Retinal pigment epithelial cell (primary cell): ENCODE results near the gene ARHGAP28.

Experiments
- DNase-seq: peaks from one replicate; pipeline ENCODE4 v3.0.0-alpha.2; 2010; ENCODE audit warnings: low read depth
- H3K4me3 ChIP-seq: 2 replicates; pipeline ENCODE4 v1.5.1; 2011; ENCODE audit warnings: mild to moderate bottlenecking, low read length, control low read depth, moderate library complexity
- TF ChIP-seq, protein P1 (sequence below): conservative IDR thresholded peaks from 2 replicates; pipeline ENCODE4 v1.5.1; 2011; ENCODE audit warnings: low read depth, low read length, control low read depth, inconsistent platforms

The ARHGAP28 gene

GRCh38 chr18:6879508-6880195 lies 150.1 kb downstream of the ARHGAP28 start:
- no peak overlapping the region for H3K4me3 ChIP-seq
- TF ChIP-seq, protein P1, sequence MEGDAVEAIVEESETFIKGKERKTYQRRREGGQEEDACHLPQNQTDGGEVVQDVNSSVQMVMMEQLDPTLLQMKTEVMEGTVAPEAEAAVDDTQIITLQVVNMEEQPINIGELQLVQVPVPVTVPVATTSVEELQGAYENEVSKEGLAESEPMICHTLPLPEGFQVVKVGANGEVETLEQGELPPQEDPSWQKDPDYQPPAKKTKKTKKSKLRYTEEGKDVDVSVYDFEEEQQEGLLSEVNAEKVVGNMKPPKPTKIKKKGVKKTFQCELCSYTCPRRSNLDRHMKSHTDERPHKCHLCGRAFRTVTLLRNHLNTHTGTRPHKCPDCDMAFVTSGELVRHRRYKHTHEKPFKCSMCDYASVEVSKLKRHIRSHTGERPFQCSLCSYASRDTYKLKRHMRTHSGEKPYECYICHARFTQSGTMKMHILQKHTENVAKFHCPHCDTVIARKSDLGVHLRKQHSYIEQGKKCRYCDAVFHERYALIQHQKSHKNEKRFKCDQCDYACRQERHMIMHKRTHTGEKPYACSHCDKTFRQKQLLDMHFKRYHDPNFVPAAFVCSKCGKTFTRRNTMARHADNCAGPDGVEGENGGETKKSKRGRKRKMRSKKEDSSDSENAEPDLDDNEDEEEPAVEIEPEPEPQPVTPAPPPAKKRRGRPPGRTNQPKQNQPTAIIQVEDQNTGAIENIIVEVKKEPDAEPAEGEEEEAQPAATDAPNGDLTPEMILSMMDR = no peak
- DNase-seq = no peak

GRCh38 chr18:6881034-6881820 lies 151.7 kb downstream of the ARHGAP28 start:
- no peak overlapping the region for H3K4me3 ChIP-seq
- TF ChIP-seq, protein P1 = no peak
- DNase-seq = no peak

- H3K4me3 ChIP-seq = no peak overlapping the region
- TF ChIP-seq, protein P1 = no peak
- no peak for DNase-seq
Observed at GRCh38 chr18:6882401-6882800, 152.9 kb downstream of the ARHGAP28 start.

DNA sequence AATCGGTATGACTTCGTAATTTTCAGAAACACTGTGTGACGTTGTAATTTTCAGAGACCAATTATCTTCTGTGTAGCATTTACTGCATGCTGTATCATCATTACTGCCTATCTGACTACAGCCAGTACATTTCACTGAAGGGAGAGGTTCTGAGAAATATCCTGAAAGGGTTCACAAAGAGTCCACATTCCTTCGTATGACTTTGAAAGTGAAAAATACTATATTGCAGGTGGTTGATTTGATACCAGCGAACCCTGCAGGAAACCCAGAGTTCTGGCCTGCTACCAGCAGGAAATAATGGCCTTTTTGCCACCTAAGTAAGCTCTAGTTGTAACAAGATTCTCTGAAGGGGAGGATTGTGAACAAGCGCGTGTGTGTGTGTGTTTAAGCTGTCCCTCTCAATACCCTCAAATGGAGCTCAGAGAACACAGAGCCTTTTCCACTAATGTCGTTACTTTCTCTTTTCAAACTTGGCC lies 155.5 kb downstream of the ARHGAP28 start:
- no peak for DNase-seq
- no peak overlapping the region for H3K4me3 ChIP-seq
- TF ChIP-seq, protein P1 = no peak

DNA sequence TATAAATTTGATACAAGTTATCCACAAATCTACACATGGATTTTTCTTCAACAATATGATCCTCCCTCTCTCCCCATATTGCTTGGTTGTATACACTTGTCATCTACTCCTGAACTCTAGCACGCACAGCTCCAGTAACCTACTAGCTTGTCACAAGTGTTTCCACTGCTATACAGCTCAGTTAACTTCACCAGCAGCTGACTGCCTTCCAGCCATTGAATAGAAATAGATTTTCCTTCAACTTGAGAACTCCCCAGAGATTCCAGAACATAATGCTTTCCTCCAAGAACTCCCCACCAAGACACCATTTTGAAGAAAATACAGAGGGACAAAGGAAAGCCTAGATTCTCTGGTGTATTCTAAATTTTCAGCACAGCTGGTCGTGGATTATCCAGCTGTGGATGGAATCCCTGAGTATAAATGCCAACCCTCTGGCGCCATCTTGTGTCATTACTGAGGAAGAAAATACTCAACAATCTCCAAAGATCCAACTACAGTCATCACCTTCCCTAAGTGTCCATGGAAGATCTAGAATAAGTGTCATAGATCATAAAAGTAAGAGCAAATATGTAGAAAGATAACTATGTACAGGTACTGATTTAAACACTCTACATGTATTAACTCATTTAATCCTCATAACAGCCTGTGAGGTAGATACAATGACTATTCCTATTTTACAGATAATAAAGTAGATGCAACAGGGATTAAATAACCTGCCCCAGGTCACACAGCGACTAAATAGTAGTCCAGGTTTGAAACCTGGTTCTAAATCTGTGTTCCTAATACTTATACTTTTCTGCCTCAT lies 156.7 kb downstream of the ARHGAP28 start:
- no peak for DNase-seq
- TF ChIP-seq, protein P1 = peak; percentile 74
- no peak overlapping the region for H3K4me3 ChIP-seq

DNA sequence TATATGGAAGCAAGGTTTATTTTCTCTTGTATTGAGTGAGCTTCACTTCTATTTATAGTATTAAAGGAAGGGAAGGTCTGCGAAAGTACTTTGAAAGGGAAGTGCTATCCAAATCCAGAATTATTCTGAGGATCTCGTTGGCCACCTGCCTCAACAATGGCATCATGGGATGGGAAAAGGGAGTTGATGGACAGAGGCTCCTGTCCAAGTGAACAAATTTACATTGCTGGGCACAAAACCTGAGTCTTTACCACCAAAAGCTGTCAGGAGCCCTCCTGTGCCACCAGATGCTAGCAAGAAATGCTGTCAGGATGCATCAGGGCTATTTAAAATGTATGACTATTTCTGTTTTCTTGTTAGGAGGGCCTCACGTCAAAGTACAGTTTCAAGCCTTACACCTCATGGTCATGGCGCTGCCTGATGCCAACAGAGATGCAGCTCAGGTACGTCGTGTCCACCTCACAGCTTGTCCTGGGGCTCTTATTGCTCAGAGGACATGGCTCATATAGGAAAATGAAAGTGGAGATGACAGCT lies 157.3 kb downstream of the ARHGAP28 start:
- TF ChIP-seq, protein P1 = no peak
- no peak overlapping the region for H3K4me3 ChIP-seq
- no peak for DNase-seq
